ENCODE measurements around the gene DOCK6. TPM values are rescaled to one million over a fixed set of nuclear protein-coding genes. Genes with fewer than 3 reads are reported as not detected.

The DOCK6 gene
- polyA plus RNA-seq, 1 donor from 2014 or later, result not detected

GRCh38 chr19:11214387-11214786 is 47.9 kb downstream of the DOCK6 start:
- H3K9me2 ChIP-seq (ENCODE audit: insufficient read depth, low read length), result no peaks in the 10 kb centered on the region
- no peak for TF ChIP-seq SMC3 (conservative IDR thresholded peaks at IDR 0.05; ENCODE audit: poor library complexity)
- TF ChIP-seq EP300 (conservative IDR thresholded peaks at IDR 0.05; ENCODE audit: poor library complexity, severe bottlenecking), result no peak
- TF ChIP-seq TAF1 (IDR thresholded peaks at IDR 0.05; ENCODE audit: low read depth), result no peak
- TF ChIP-seq REST (IDR thresholded peaks at IDR 0.05; ENCODE audit: borderline replicate concordance), result no peak
- no peak for TF ChIP-seq CTCF (IDR thresholded peaks at IDR 0.05; ENCODE audit: poor library complexity, severe bottlenecking)
- no peak for TF ChIP-seq RAD21 (conservative IDR thresholded peaks at IDR 0.05)
- TF ChIP-seq EZH2 (IDR thresholded peaks at IDR 0.05; ENCODE audit: borderline replicate concordance, insufficient read depth, low read length, poor library complexity, severe bottlenecking), result no peak
- no peak for TF ChIP-seq POLR2AphosphoS5 (IDR thresholded peaks at IDR 0.05)

GRCh38 chr19:11210656-11210928 is 51.7 kb downstream of the DOCK6 start:
- H3K79me2 ChIP-seq (replicated peaks; ENCODE audit: insufficient read depth, low read length), result no peaks in the 10 kb centered on the region
- H3K9me3 ChIP-seq (ENCODE audit: low read length), result no peaks in the 10 kb centered on the region
- H2AFZ ChIP-seq (ENCODE audit: low read depth, low read length), result no peak overlapping the region
- H4K20me1 ChIP-seq (ENCODE audit: insufficient read depth), result no peaks in the 10 kb centered on the region
- no peaks in the 10 kb centered on the region for H3F3A ChIP-seq (ENCODE audit: insufficient read depth, low read length, poor library complexity, severe bottlenecking)
- H3K9me2 ChIP-seq (ENCODE audit: insufficient read depth, low read length), result no peaks in the 10 kb centered on the region
- no peak overlapping the region for H3K4me2 ChIP-seq (ENCODE audit: low read length)
- H3K27me3 ChIP-seq (ENCODE audit: insufficient read depth, low read depth, low read length), result no peaks in the 10 kb centered on the region
- no peak overlapping the region for H3K27ac ChIP-seq (ENCODE audit: low read length)
- H3K9ac ChIP-seq (ENCODE audit: low read length), result no peak overlapping the region
- no peak overlapping the region for H3K4me3 ChIP-seq (ENCODE audit: low read length)
- no peak for TF ChIP-seq SMC3 (conservative IDR thresholded peaks at IDR 0.05; ENCODE audit: poor library complexity)
- no peak for TF ChIP-seq CTCF (IDR thresholded peaks at IDR 0.05; ENCODE audit: poor library complexity, severe bottlenecking)
- no peak for TF ChIP-seq RAD21 (conservative IDR thresholded peaks at IDR 0.05)
- no peak for TF ChIP-seq TAF1 (IDR thresholded peaks at IDR 0.05; ENCODE audit: low read depth)
- H3K36me3 ChIP-seq (ENCODE audit: insufficient read depth, low read length), result no peaks in the 10 kb centered on the region

More at GRCh38 chr19:11214387-11214786, 47.9 kb downstream of the DOCK6 start:
- no peaks in the 10 kb centered on the region for H4K20me1 ChIP-seq (ENCODE audit: insufficient read depth)
- no peaks in the 10 kb centered on the region for H3K27me3 ChIP-seq (ENCODE audit: insufficient read depth, low read depth, low read length)
- H3K9me3 ChIP-seq (ENCODE audit: low read length), result no peaks in the 10 kb centered on the region
- no peak overlapping the region for H2AFZ ChIP-seq (ENCODE audit: low read depth, low read length)
- H3K27ac ChIP-seq (ENCODE audit: low read length), result no peak overlapping the region
- H3K9ac ChIP-seq (ENCODE audit: low read length), result no peak overlapping the region
- no peak overlapping the region for H3K4me3 ChIP-seq (ENCODE audit: low read length)
- H3K79me2 ChIP-seq (replicated peaks; ENCODE audit: insufficient read depth, low read length), result no peaks in the 10 kb centered on the region
- no peak overlapping the region for H3K4me2 ChIP-seq (ENCODE audit: low read length)
- no peaks in the 10 kb centered on the region for H3K36me3 ChIP-seq (ENCODE audit: insufficient read depth, low read length)
- H3F3A ChIP-seq (ENCODE audit: insufficient read depth, low read length, poor library complexity, severe bottlenecking), result no peaks in the 10 kb centered on the region

All from neural cell (in vitro differentiated cells).